Measurements from ENCODE around the gene UBL4B.

Gene UBL4B

DNA sequence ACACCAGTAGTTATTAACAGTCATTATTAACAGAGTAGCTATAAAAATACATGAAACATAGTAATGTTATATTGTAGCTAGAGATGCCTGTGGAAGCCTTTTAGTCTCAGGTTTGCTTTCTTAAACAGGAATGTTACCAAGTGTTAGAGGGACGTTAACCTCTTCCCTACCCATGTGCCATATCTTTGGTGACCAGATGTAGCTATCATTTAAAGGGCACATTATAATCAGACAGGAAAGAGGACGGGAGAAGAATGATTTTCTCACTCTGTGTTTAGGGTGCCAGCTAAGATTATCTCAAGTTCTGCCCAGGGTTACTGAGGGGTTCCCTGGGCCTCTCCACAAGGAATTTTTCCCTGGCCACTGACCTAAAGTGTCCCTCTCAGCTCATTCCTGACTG, 20.9 kb upstream of the UBL4B start:
- ChIA-PET CTCF (interaction anchor here (0.7 to 6.8 kb wide), 8 partner anchors 11 to 493 kb away, joined by 3 to 182 read pairs (median 4); no protein-coding TSS in a partner anchor), POLR2A (no interaction called here)

More for the DNA sequence above, 20.9 kb upstream of the UBL4B start:
- Histone ChIP-seq H3K4me1 (ENCODE audit: control insufficient read depth, insufficient read depth, low read length) (no peaks in the 10 kb centered on the region), H3K9me3 (ENCODE audit: control insufficient read depth, insufficient read depth, low read depth, low read length) (no peaks in the 10 kb centered on the region), H3K4me3 (ENCODE audit: low read depth, low read length) (no peak overlapping the region), H3K27ac (ENCODE audit: extremely low read depth, low read depth, low read length) (no peak overlapping the region), H3K36me3 (ENCODE audit: control insufficient read depth in 2 of 2, insufficient read depth in 1 of 2, low read length in 2 of 2) (no peaks in the 10 kb centered on the region)
- no peak for TF ChIP-seq ZNF548 (tag by site-specific recombination; IDR thresholded peaks at IDR 0.05)
- TF ChIP-seq IKZF3 (tag by site-specific recombination; IDR thresholded peaks at IDR 0.05), result no peak
- no peak for TF ChIP-seq ZNF792 (tag by site-specific recombination; IDR thresholded peaks at IDR 0.05)
- TF ChIP-seq, protein P1, sequence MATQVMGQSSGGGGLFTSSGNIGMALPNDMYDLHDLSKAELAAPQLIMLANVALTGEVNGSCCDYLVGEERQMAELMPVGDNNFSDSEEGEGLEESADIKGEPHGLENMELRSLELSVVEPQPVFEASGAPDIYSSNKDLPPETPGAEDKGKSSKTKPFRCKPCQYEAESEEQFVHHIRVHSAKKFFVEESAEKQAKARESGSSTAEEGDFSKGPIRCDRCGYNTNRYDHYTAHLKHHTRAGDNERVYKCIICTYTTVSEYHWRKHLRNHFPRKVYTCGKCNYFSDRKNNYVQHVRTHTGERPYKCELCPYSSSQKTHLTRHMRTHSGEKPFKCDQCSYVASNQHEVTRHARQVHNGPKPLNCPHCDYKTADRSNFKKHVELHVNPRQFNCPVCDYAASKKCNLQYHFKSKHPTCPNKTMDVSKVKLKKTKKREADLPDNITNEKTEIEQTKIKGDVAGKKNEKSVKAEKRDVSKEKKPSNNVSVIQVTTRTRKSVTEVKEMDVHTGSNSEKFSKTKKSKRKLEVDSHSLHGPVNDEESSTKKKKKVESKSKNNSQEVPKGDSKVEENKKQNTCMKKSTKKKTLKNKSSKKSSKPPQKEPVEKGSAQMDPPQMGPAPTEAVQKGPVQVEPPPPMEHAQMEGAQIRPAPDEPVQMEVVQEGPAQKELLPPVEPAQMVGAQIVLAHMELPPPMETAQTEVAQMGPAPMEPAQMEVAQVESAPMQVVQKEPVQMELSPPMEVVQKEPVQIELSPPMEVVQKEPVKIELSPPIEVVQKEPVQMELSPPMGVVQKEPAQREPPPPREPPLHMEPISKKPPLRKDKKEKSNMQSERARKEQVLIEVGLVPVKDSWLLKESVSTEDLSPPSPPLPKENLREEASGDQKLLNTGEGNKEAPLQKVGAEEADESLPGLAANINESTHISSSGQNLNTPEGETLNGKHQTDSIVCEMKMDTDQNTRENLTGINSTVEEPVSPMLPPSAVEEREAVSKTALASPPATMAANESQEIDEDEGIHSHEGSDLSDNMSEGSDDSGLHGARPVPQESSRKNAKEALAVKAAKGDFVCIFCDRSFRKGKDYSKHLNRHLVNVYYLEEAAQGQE (tag by site-specific recombination; IDR thresholded peaks at IDR 0.05), result no peak
- no peak for TF ChIP-seq ZNF366 (tag by site-specific recombination; conservative IDR thresholded peaks at IDR 0.05)
- TF ChIP-seq ZNF433 (tag by site-specific recombination; IDR thresholded peaks at IDR 0.05; ENCODE audit: low read depth), result no peak
- TF ChIP-seq ZNF830 (tag by site-specific recombination; IDR thresholded peaks at IDR 0.05; ENCODE audit: low read depth), result no peak
- TF ChIP-seq GFI1B (tag by site-specific recombination; IDR thresholded peaks at IDR 0.05), result no peak
- no peak for TF ChIP-seq ZFP37 (tag by site-specific recombination; IDR thresholded peaks at IDR 0.05)
- no peak for TF ChIP-seq RBAK (tag by site-specific recombination; IDR thresholded peaks at IDR 0.05)
- TF ChIP-seq ZIC2 (tag by site-specific recombination; IDR thresholded peaks at IDR 0.05), result no peak
- no peak for TF ChIP-seq ZNF629 (tag by site-specific recombination; IDR thresholded peaks at IDR 0.05)
- no peak for TF ChIP-seq HOXA7 (CRISPR knock-in tag; IDR thresholded peaks at IDR 0.05; ENCODE audit: borderline replicate concordance)
- TF ChIP-seq, protein P2, sequence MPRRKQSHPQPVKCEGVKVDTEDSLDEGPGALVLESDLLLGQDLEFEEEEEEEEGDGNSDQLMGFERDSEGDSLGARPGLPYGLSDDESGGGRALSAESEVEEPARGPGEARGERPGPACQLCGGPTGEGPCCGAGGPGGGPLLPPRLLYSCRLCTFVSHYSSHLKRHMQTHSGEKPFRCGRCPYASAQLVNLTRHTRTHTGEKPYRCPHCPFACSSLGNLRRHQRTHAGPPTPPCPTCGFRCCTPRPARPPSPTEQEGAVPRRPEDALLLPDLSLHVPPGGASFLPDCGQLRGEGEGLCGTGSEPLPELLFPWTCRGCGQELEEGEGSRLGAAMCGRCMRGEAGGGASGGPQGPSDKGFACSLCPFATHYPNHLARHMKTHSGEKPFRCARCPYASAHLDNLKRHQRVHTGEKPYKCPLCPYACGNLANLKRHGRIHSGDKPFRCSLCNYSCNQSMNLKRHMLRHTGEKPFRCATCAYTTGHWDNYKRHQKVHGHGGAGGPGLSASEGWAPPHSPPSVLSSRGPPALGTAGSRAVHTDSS (tag by site-specific recombination; IDR thresholded peaks at IDR 0.05), result no peak
- TF ChIP-seq, protein P3, sequence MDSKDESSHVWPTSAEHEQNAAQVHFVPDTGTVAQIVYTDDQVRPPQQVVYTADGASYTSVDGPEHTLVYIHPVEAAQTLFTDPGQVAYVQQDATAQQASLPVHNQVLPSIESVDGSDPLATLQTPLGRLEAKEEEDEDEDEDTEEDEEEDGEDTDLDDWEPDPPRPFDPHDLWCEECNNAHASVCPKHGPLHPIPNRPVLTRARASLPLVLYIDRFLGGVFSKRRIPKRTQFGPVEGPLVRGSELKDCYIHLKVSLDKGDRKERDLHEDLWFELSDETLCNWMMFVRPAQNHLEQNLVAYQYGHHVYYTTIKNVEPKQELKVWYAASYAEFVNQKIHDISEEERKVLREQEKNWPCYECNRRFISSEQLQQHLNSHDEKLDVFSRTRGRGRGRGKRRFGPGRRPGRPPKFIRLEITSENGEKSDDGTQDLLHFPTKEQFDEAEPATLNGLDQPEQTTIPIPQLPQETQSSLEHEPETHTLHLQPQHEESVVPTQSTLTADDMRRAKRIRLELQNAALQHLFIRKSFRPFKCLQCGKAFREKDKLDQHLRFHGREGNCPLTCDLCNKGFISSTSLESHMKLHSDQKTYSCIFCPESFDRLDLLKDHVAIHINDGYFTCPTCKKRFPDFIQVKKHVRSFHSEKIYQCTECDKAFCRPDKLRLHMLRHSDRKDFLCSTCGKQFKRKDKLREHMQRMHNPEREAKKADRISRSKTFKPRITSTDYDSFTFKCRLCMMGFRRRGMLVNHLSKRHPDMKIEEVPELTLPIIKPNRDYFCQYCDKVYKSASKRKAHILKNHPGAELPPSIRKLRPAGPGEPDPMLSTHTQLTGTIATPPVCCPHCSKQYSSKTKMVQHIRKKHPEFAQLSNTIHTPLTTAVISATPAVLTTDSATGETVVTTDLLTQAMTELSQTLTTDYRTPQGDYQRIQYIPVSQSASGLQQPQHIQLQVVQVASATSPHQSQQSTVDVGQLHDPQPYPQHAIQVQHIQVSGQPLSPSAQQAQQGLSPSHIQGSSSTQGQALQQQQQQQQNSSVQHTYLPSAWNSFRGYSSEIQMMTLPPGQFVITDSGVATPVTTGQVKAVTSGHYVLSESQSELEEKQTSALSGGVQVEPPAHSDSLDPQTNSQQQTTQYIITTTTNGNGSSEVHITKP (tag by site-specific recombination; IDR thresholded peaks at IDR 0.05), result no peak
- TF ChIP-seq ZNF19 (tag by site-specific recombination; IDR thresholded peaks at IDR 0.05; ENCODE audit: low read depth), result no peak
- no peak for TF ChIP-seq ZFP69B (tag by site-specific recombination; IDR thresholded peaks at IDR 0.05)
- TF ChIP-seq ZBTB20 (tag by site-specific recombination; IDR thresholded peaks at IDR 0.05), result no peak
- TF ChIP-seq, protein P4, sequence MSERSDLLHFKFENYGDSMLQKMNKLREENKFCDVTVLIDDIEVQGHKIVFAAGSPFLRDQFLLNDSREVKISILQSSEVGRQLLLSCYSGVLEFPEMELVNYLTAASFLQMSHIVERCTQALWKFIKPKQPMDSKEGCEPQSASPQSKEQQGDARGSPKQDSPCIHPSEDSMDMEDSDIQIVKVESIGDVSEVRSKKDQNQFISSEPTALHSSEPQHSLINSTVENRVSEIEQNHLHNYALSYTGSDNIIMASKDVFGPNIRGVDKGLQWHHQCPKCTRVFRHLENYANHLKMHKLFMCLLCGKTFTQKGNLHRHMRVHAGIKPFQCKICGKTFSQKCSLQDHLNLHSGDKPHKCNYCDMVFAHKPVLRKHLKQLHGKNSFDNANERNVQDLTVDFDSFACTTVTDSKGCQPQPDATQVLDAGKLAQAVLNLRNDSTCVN (tag by site-specific recombination; optimal IDR thresholded peaks at IDR 0.05), result no peak
- TF ChIP-seq, protein P5, sequence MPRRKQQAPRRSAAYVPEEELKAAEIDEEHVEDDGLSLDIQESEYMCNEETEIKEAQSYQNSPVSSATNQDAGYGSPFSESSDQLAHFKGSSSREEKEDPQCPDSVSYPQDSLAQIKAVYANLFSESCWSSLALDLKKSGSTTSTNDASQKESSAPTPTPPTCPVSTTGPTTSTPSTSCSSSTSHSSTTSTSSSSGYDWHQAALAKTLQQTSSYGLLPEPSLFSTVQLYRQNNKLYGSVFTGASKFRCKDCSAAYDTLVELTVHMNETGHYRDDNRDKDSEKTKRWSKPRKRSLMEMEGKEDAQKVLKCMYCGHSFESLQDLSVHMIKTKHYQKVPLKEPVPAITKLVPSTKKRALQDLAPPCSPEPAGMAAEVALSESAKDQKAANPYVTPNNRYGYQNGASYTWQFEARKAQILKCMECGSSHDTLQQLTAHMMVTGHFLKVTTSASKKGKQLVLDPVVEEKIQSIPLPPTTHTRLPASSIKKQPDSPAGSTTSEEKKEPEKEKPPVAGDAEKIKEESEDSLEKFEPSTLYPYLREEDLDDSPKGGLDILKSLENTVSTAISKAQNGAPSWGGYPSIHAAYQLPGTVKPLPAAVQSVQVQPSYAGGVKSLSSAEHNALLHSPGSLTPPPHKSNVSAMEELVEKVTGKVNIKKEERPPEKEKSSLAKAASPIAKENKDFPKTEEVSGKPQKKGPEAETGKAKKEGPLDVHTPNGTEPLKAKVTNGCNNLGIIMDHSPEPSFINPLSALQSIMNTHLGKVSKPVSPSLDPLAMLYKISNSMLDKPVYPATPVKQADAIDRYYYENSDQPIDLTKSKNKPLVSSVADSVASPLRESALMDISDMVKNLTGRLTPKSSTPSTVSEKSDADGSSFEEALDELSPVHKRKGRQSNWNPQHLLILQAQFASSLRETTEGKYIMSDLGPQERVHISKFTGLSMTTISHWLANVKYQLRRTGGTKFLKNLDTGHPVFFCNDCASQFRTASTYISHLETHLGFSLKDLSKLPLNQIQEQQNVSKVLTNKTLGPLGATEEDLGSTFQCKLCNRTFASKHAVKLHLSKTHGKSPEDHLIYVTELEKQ (tag by site-specific recombination; IDR thresholded peaks at IDR 0.05; ENCODE audit: borderline replicate concordance), result no peak

Data from HEK293 (cell line).